ENCODE results near the gene CD151.

CD151 gene

DNA sequence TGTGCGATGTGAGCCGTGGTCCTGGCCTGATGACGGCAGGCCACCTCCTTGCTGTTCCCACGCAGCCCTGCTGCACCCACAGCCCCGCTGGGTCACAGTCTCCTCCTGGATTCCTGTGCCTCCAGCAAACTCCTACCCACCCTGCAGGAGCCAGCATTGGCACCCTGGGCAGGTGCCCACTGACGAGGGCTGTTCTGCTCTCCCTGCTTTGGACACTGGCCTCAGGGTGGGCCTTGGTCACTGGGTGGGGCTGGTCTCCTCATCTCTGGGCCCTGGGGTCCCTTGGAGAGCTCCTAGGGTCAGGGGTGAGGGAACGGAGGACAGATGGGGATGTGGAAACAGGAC is 22.6 kb downstream of the CD151 start:
- no peak for FAIRE-seq
- DNase-seq (ENCODE audit: insufficient read length, low spot score) = no peak

DNA sequence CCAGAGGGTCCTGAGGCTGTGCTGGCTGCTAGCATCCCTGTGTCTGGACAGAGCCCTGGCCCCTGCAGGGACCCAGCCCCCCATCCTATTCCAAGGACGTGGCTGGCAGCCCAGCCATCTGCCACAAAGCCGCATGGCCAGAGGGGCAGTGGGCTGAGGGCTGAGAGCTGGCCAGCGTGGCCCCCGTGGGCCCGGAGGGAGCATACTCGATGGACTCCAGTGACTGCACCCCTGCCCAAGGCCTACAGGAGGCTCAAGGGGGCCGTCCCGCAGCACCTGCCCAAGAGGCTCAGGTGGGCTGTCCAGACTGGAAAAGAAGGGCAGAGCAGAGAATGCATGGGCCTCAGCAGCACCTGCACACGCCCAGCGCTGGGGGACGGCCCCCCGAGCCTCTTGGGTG is 23.0 kb downstream of the CD151 start:
- FAIRE-seq (no peak), DNase-seq (ENCODE audit: insufficient read length, low spot score) (no peak)

DNA sequence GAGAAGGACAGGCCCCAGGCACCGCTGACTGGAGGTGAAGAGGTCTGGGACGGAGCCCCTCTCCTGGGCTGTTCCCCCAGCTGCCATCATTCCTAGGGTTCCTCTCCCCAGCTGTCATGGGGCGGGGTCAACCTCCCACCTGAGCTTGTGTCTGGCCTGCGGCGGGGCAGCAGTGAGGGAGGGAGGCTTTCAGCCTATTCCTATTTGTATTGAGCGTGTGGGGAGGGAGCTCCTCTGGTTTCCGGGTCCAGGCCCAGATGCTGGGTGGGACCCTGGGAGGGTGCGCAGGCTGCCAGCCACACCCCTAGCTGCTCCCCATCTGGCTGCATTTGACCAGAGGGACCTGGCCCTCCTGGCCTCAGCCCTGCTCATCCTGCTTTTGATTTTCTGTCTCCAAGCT is 23.6 kb downstream of the CD151 start:
- no peak for FAIRE-seq

DNA sequence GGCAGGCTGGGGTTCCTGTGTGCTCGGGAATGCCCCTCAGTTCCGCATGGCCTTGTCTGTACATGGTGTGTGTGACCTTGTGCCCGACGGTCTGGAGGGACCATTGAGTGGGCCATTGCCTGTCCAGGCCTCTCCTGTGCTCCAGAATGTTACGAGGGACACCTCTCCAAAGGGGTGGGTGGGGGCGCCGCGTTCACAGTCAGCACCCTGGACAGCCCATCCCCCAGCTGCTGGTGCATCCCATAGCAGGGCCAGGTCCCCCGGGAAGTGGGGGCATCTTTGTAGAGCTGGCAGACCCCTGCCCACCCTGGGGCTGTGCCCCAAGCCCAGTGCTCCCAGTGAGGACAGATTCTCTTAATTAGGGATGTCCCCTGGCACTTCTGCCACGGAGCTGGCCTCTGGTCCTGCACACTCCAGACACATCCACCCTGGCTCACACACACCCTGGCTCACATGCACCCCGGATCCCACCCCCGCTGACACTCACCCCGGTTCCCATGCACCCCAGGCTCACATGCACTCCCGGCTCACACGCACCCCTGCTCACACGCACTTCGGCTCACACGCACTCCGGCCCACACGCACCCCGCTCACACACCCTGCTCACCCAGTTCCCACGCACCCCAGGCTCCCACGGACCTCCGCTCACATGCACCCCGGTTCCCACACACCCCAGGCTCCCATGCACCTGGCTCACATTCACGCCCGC is 25.5 kb downstream of the CD151 start:
- no peak for FAIRE-seq
- no peak for DNase-seq (ENCODE audit: insufficient read length, low spot score)

More for the DNA sequence above, 23.6 kb downstream of the CD151 start:
- no peak for DNase-seq (ENCODE audit: insufficient read length, low spot score)

DNA sequence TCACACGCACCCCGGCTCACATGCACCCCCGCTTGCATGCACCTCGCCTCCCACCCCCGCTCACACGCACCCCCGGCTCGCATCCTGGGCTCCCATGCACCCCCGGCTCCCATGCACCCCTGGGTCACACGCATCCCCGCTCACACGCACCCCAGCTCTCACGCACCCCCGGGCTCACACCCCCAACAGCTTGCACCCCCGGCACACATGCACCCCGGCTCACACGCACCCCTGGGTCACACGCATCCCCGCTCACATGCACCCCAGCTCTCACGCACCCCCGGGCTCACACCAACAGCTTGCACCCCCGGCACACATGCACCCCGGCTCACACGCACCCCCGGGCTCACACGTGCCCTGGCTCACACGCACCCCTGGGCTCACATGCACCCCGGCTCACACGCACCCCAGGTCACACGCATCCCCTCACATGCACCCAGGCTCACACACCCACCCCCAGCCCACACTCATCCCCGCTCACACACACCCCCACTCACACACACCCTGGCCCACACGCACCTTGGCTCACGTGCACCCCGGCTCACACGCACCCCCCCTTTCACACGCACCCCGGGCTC is 26.1 kb downstream of the CD151 start:
- DNase-seq (ENCODE audit: insufficient read length, low spot score) (no peak), FAIRE-seq (no peak)

DNA sequence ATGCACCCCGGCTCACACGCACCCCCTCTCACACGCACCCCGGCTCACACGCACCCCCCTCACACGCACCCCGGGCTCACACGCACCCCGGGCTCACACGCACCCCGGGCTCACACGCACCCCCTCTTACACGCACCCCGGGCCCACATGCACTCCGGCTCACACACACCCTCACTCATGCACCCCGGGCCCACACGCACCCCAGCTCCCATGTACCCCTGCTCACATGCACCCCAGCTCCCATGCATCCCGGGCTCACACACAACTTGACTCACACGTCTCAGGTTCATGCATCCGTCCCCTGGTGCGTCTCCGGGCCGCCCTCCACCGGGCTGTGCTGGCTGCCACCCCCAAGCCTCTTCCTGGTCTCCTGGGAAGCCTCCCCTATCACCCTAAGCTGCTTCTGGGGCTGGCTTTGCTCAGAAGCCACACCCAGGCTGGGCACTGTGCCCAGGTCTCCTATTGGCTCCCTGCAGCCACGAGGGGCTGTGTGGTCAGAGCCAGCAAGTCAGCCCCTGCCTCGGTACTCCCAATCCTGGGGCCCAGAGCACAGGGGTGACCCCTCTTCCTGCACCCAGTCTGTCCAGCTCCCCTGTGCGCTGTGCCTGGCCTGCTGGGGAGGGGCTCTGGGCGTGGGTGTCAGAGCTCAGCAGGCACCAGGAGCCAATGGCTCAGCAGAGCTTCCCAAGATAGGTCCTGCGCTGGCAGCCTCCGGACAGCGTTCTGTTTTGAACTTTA is 26.8 kb downstream of the CD151 start:
- no peak for FAIRE-seq
- no peak for DNase-seq (ENCODE audit: insufficient read length, low spot score)

DNA sequence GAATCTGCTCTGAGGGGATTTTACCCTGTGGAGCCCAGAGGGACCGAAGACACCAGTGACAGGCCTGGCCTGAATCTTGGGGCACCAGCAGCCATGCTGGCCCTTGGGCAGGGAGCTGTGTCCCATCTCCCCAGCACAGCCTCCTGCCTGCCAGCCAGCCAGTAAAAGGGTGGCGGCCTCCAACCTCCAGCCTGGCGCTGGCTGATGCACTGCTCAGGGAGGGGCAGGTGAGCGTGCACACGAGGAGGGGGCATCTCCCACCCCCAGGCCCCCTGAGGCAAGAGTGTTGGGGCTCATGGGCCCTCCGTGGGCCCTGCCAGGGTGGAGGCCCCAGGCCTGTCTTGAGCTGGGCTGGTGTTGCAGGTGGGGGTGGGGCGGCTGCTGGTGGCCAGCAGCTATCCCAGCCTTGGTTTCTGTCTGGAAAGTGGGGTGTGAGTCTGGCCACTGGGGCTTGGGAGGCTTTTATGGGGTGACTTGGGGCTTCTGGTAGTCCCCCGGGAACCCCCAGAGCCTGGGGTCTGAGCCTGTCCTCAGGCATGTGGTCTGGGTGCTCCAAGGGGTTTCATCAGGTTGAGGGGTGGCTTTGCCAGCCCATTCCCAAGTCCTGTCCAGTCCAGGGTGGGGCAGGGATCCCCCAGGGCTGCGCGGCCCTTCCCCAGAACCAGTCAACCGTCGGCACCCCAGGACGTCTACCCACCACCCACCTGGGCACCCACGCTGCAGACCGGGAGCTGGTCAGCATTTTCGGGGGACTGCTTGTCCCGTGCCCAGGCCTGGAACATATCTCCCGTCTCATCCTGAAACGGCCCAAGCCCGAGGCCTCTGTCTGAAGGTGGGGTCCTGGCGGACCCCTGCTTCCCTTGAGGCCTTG is 27.7 kb downstream of the CD151 start:
- DNase-seq (ENCODE audit: insufficient read length, low spot score) = no peak
- FAIRE-seq = no peak

DNA sequence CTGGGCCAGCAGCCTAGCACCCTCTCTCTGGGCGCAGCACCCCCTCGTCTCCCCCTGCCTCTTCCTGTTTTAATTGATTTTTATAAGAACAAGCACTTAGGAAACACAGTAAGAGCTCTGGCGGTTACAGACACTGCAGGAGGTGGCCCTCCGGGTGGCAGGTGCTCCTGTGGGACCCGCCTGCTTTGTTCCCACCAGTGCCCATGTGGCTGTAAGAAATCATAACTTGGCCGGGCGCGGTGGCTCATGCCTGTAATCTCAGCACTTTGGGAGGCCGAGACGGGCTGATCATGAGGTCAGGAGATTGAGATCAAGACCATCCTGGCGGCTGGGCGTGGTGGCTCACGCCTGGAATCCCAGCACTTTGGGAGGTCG is 28.3 kb downstream of the CD151 start:
- DNase-seq (ENCODE audit: insufficient read length, low spot score) = no peak
- no peak for FAIRE-seq

DNA sequence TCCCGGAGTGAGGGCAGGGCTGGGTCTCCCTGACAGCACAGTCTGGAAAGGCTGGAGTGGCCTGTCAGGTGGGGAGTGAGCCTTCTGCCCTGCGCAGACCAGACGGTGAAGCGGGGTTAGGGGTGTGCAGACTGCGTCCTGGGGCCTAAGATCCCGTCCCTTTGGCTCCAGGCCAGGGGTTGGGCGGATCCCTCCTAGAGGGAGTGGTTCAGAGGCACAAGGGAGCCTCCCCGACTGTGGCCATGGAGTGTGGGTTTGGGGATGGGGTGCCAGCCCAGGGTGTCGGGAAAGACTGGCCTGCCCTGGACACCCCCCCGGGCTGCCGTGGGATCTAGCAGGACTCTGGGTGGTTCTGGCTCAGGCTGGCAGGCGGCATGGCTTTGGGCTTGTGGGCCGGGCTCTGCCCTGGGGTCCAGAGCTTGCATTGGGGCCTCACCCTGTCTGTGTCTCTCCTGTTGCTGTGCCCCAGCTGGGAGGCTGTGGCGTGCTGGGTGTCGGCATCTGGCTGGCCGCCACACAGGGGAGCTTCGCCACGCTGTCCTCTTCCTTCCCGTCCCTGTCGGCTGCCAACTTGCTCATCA is 29.4 kb downstream of the CD151 start:
- DNase-seq (ENCODE audit: insufficient read length, low spot score) (no peak), FAIRE-seq (no peak)

DNA sequence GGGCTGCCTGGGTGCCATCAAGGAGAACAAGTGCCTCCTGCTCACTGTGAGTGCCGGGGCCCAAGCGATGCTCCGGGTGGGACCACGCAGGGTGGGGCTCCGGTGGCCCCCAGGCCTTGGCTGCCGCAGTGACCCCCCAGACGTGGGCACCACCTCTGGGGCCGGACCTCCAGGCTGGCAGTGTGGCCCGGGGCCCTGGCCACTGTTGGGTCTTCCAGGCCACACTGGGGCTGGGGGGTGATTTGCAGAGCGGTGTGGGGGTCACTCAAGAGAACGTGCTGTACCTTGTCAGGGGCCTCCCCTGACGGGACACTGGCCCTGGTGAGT is 29.9 kb downstream of the CD151 start:
- DNase-seq (ENCODE audit: insufficient read length, low spot score) (no peak), FAIRE-seq (no peak)

DNA sequence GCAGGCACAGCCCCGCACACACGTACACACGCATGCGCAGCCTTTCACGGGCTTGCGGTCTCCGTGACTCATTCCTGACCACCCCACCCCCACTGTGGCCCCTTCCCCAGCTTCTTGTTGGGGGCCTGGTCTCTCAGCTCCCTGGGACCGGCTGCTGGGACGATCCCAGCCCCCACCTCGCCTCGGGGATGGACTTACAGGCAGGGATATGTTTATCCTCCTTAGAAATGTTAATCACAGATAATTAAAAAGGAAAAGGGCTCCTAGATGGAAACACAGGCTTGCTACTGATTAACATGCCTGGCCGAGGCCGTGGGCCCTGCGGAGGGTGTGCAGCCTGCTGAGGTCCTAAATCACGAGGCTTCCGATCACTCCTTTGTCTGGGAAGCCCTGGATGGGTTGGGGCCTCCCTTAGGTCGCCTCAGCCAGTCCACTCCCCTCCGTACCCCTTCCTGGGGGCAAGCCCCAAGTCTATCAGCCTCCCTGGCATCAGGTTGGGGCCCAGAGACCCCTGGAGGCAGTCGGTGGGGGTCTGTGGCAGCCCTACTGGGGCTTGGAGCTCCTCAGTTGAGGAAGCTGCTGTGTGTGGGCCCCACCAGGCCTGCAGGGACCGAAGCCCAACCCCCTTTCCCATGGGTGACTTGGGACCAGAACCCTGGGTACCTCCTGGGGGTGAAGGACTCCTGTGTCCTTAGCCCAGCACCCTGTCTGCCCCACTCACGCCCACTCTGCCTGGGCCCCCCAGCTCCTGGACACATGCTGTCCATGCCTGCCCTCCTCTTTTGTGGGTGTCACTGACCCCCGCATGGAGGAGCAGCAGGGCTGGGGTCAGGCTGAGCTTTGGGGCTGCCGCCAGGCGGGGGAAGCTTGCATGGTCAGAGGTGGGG is 30.5 kb downstream of the CD151 start:
- DNase-seq (ENCODE audit: insufficient read length, low spot score) (no peak), FAIRE-seq (no peak)

DNA sequence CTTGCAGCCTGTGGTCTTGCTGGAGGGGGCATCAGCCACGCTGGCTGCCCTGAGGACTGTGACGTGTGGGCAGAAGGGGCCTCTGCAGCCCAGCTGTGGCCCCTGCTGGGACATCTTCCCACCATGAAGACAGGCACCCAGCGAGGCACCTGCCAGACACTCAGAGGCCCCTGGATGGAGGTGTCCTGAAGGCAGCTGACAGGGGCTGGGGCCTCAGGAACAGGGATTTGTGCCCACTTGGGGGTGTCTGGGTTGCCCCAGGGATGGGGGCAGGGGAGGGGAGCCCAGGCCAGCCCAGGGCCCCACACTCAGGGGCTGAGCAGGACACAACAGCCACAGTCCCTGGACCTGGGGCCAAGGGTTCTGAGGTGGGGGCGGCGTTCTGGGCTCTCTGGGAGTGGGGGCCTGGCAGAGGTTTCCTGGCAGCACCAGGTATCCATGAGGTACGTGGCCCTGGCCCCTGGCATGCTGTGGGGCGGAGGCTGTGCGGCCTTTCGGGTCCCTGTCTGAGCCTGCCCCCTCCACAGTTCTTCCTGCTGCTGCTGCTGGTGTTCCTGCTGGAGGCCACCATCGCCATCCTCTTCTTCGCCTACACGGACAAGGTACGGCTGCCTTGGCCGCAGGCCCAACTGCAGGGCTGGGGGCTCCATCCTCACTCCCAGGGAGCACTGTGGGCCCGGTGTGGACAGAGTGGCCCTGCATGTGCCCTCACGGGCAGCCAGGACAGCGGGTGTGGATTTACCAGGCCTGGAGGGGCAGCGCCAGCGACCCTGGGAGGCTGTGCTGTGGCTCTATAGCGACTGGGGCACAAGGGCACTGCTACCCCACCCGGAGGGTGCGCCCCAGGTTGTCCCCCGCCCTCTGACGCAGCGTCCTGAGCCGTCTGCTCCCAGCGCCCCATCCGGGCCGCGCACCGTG is 31.4 kb downstream of the CD151 start:
- DNase-seq (ENCODE audit: insufficient read length, low spot score) (no peak), FAIRE-seq (no peak)

DNA sequence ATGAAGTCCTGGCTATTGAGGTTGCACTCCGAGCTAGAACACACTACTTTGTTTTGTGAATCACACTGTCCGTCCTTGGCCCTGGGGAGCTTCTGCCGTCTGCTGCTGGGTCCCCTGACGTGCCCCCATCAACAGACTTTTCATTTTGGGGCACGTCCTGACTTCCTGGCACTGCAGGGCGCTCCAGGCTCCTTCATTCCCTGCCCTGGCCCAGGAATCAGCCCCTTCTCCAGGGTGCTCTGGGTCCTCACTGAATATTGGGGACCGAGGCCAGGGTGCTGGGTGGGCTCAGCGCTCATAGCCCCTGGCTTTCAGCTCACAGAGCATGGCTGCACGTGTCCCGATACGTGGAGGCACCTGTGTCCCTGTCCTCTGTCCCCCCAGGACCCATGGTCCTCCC is 32.1 kb downstream of the CD151 start:
- FAIRE-seq = no peak
- no peak for DNase-seq (ENCODE audit: insufficient read length, low spot score)

DNA sequence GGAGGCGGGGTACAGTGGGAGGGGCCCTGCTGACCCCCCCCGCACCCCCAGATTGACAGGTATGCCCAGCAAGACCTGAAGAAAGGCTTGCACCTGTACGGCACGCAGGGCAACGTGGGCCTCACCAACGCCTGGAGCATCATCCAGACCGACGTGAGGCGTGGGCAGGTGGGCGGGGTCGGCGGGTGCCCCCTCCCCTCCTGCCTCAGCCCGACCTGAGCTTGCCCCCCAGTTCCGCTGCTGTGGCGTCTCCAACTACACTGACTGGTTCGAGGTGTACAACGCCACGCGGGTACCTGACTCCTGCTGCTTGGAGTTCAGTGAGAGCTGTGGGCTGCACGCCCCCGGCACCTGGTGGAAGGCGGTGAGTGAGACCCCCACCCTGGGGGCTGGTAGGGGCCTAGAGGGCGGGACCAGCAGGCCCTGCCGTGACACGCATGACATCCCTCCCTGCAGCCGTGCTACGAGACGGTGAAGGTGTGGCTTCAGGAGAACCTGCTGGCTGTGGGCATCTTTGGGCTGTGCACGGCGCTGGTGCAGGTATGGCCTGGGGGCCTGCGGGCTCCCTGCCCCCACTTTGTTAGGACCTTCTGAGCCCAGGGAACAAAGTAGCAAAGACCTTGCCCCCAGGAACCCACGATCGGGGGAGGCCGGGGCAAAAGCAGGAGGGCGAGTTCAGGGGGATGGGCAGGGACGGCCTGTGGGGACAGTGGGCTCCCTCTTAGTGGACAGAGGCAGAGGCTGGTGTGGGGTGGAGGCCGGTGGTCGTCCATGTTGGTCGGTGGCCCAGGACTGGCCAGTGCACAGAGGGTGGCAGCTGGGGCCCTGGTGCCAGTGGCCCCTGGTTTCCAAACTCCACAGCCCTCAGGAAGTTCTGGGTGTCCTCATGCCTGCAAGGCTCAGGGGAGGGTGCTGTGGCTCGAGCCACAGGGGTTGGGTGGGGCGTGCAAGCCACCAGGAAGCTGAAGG is 33.0 kb downstream of the CD151 start:
- FAIRE-seq (no peak), DNase-seq (ENCODE audit: insufficient read length, low spot score) (no peak)

DNA sequence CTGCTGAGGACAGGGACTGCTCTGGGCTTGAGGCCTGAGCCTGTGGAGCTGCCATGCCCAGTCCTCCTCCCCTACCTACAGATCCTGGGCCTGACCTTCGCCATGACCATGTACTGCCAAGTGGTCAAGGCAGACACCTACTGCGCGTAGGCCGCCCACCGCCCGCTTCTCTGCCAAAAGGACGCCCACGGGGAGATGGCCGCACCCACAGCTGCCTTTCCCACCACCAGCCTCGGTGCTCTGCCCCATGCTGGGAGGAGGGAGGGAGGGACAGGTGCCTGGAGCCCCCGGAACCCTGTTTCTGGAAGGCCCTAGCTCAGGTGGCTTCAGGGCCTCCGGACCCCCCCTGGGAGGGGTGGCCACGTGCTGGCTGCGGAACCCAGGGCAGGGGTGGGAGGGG is 33.7 kb downstream of the CD151 start:
- no peak for FAIRE-seq
- no peak for DNase-seq (ENCODE audit: insufficient read length, low spot score)

DNA sequence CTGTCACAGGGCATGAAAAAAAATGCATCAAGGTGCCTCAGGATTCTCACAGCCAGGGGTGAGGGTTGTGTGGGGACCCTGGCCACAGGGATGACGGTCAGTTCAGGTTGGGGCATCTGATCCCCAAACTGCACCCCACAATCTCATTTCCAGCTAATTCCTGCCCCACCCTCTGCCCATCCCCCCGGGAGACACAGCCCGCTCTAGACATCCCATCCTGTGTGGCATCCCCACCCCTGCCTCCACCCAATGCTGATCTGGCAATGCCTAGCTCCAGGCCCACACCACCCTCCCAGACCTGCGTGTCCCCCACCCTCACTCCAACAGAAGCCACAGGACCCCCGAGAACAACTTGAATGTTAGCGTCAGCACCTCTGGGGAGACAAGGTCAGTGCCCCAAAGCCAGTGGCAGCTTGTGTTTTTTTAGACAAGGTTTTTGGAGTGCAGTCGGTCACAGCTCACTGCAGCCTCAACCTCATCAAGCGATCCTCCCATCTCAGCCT is 35.2 kb downstream of the CD151 start:
- DNase-seq (ENCODE audit: insufficient read length, low spot score) (no peak), FAIRE-seq (no peak)

DNA sequence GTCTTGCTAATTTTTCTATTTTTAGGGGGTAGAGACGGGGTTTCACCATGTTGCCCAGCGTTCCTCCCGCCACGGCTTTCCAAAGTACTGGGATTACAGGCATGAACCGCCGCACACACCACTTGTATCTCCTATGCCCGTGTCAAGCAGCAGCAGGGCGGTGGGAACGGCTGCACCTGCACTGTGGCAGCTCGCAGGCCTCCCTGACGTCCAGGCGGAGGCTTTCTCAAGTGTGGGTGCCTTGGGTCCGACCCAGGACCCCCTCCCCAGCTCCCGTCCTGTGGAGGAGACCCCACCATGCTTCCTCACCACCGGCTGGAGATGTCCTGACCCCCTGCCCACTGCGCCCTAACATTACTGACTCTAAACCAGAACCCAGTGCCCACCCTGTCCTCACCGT is 35.6 kb downstream of the CD151 start:
- FAIRE-seq (no peak), DNase-seq (ENCODE audit: insufficient read length, low spot score) (no peak)

DNA sequence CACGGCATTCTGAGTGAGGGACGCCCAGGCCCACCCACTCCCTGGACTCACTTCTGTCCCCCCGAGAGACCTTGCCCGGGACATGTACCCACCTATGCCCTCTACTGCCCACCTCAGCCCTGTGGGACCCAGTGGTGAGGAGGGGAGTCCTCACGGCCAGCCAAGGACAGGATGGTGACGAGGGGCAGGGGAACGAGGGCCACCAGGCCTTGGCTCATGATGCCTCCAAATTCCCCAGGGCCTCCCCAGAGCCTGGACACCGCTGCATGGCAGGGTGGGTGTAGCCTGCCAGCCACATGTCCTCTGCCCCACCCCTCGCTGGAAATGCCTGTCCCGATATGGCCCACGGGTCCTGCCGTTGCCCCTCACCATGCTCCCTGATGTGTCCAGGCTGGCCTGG is 36.0 kb downstream of the CD151 start:
- no peak for FAIRE-seq

More for the DNA sequence above, 36.0 kb downstream of the CD151 start:
- DNase-seq (ENCODE audit: insufficient read length, low spot score) = no peak

Data from GM19239 (cell line).